PC-3 (cell line): Measurements from ENCODE around the gene CCDC86.

Experiments
- CTCF ChIP-seq: fragments of 300-600 bp; sonication (generic); conservative IDR thresholded peaks from 2 replicates; pipeline ENCODE4 v1.5.1; 2017; ENCODE audit warnings: antibody characterized with exemption, low read depth, mild to moderate bottlenecking, low read length
- EZH2 ChIP-seq: fragments of 300-600 bp; sonication (generic); IDR thresholded peaks from one replicate; pipeline ENCODE4 v1.6.1; 2017; ENCODE audit warnings: antibody characterized with exemption, mild to moderate bottlenecking, low read length; ENCODE audit not compliant: unreplicated experiment

GRCh38 chr11:60834742-60835533, 7.0 kb upstream of the CCDC86 start:
- TF ChIP-seq CTCF (no peak), EZH2 (no peak)
